Stimulated activated CD8-positive, alpha-beta memory T cell treated with anti-CD3 and anti-CD28 coated beads, Interleukin-15, amount 100 ng/mL, for 48 hours (primary cell): Measurements from ENCODE around the gene COL4A6.

Source experiments
- DNase-seq, 2 donors: peaks; one replicate each; pipeline ENCODE4 v3.0.0-alpha.2; 2020; ENCODE audit warnings: low read depth in 2 of 2

COL4A6 gene

GRCh38 chrX:108270739-108271396, 167.4 kb downstream of the COL4A6 start:
- DNase-seq: no peak

- no peak for DNase-seq
Measured at GRCh38 chrX:108270280-108270679, 167.9 kb downstream of the COL4A6 start.

GRCh38 chrX:108268434-108269080, 169.7 kb downstream of the COL4A6 start:
- no peak for DNase-seq

GRCh38 chrX:108267557-108267956, 170.7 kb downstream of the COL4A6 start:
- DNase-seq: no peak

- DNase-seq: no peak
Measured at GRCh38 chrX:108264376-108264775, 173.8 kb downstream of the COL4A6 start.

GRCh38 chrX:108261549-108262203, 176.5 kb downstream of the COL4A6 start:
- DNase-seq: no peak

- DNase-seq: no peak
Measured at GRCh38 chrX:108257556-108257955, 180.7 kb downstream of the COL4A6 start.

- no peak for DNase-seq
Measured at GRCh38 chrX:108254636-108255035, 183.6 kb downstream of the COL4A6 start.

GRCh38 chrX:108250654-108251579, 187.3 kb downstream of the COL4A6 start:
- no peak for DNase-seq

GRCh38 chrX:108246304-108246954, 191.8 kb downstream of the COL4A6 start:
- DNase-seq: no peak

- no peak for DNase-seq
Measured at GRCh38 chrX:108245462-108245861, 192.8 kb downstream of the COL4A6 start.

GRCh38 chrX:108235986-108236385, 202.2 kb downstream of the COL4A6 start:
- no peak for DNase-seq

GRCh38 chrX:108230574-108230973, 207.6 kb downstream of the COL4A6 start:
- no peak for DNase-seq

GRCh38 chrX:108224727-108225621, 213.2 kb downstream of the COL4A6 start:
- DNase-seq: no peak

- DNase-seq: no peak
Measured at GRCh38 chrX:108224218-108224617, 214.0 kb downstream of the COL4A6 start.

GRCh38 chrX:108223585-108223984, 214.6 kb downstream of the COL4A6 start:
- no peak for DNase-seq

- DNase-seq: no peak
Measured at GRCh38 chrX:108221301-108221864, 216.8 kb downstream of the COL4A6 start.

- DNase-seq: no peak
Measured at GRCh38 chrX:108219949-108220601, 218.1 kb downstream of the COL4A6 start.

- DNase-seq: no peak
Measured at GRCh38 chrX:108217876-108218275, 220.3 kb downstream of the COL4A6 start.
